Measurements from ENCODE around the gene GABRR3.
A peak's percentile ranks its signal among the peaks of the same experiment; 100 is the strongest.

GABRR3 gene

GRCh38 chr3:98035208-98035607, at the start of gene GABRR3:
Gene GABRR3 (minus strand): TSS chr3:98035315. CDS start chr3:98034987, 328 bp downstream.
- no peak for DNase-seq (ENCODE audit: low spot score)

- no peak for DNase-seq (ENCODE audit: low spot score)
These were observed 38.4 kb upstream of the GABRR3 start for GRCh38 chr3:98073486-98073885.

- DNase-seq (ENCODE audit: low spot score), result no peak
These were observed 35.7 kb upstream of the GABRR3 start for GRCh38 chr3:98070840-98071239.

- no peak for DNase-seq (ENCODE audit: low spot score)
These were observed 33.7 kb upstream of the GABRR3 start for GRCh38 chr3:98068824-98069223.

GRCh38 chr3:98058244-98058960, 23.3 kb upstream of the GABRR3 start:
- DNase-seq (ENCODE audit: low spot score), result no peak

- DNase-seq (ENCODE audit: low spot score), result no peak
These were observed 22.5 kb upstream of the GABRR3 start for GRCh38 chr3:98057631-98058030.

- DNase-seq (ENCODE audit: low spot score), result no peak
These were observed 20.9 kb upstream of the GABRR3 start for GRCh38 chr3:98056035-98056434.

- no peak for DNase-seq (ENCODE audit: low spot score)
These were observed 14.2 kb upstream of the GABRR3 start for GRCh38 chr3:98049271-98049670.

GRCh38 chr3:98048586-98048985, 13.5 kb upstream of the GABRR3 start:
- no peak for DNase-seq (ENCODE audit: low spot score)

- no peak for DNase-seq (ENCODE audit: low spot score)
These were observed 6.2 kb upstream of the GABRR3 start for GRCh38 chr3:98041350-98041749.

GRCh38 chr3:98039322-98040024, 4.4 kb upstream of the GABRR3 start:
- peak; percentile 86 for DNase-seq (ENCODE audit: low spot score)

- DNase-seq (ENCODE audit: low spot score), result no peak
These were observed 3.8 kb upstream of the GABRR3 start for GRCh38 chr3:98038876-98039275.

GRCh38 chr3:98038286-98038685, 3.2 kb upstream of the GABRR3 start:
- DNase-seq (ENCODE audit: low spot score), result no peak

- DNase-seq (ENCODE audit: low spot score), result no peak
These were observed 629 bp downstream of the GABRR3 start for GRCh38 chr3:98034486-98034885.

GRCh38 chr3:98034036-98034435, 1.1 kb downstream of the GABRR3 start:
- DNase-seq (ENCODE audit: low spot score), result no peak

GRCh38 chr3:98032904-98033303, 2.2 kb downstream of the GABRR3 start:
- DNase-seq (ENCODE audit: low spot score), result no peak

GRCh38 chr3:98032265-98032664, 2.9 kb downstream of the GABRR3 start:
- no peak for DNase-seq (ENCODE audit: low spot score)

- no peak for DNase-seq (ENCODE audit: low spot score)
These were observed 6.0 kb downstream of the GABRR3 start for GRCh38 chr3:98029083-98029482.

GRCh38 chr3:98027085-98027446, 8.0 kb downstream of the GABRR3 start:
- DNase-seq (ENCODE audit: low spot score), result no peak

GRCh38 chr3:98026425-98027084, 8.6 kb downstream of the GABRR3 start:
- no peak for DNase-seq (ENCODE audit: low spot score)

- DNase-seq (ENCODE audit: low spot score), result no peak
These were observed 9.6 kb downstream of the GABRR3 start for GRCh38 chr3:98025392-98025945.

GRCh38 chr3:98022978-98023820, 11.9 kb downstream of the GABRR3 start:
- peak; percentile 91 for DNase-seq (ENCODE audit: low spot score)
